Activated B cell treated with CpG ODN at 0.5 μM for 24 hours (primary cell): ENCODE measurements around the gene BLOC1S1. TPM values are rescaled to one million over a fixed set of nuclear protein-coding genes. Genes with fewer than 3 reads are reported as not detected.

Experiments used
- ATAC-seq: fragments of 200-7000 bp; cut with Tn5 transposase; one replicate; pipeline ENCODE4 v1.10.0; 2021; ENCODE audit warnings: low read depth, mild to moderate bottlenecking, moderate library complexity
- CTCF ChIA-PET: fragments of 350-600 bp; sonication (Branson Sonifier 250); formaldehyde crosslinking; loops from one replicate; lab custom pipeline; 2021; ENCODE audit warnings: antibody characterized with exemption; lab: Charles Lee
- POLR2A ChIA-PET: fragments of 350-600 bp; sonication (Branson Sonifier 250); formaldehyde crosslinking; loops from one replicate; lab custom pipeline; 2021; ENCODE audit warnings: antibody characterized with exemption; lab: Charles Lee
- DNase-seq: peaks from one replicate; pipeline ENCODE4 v3.0.0; 2022
- H3K27ac Mint-ChIP-seq: one replicate; pipeline ENCODE4 v1.8.0; 2020; ENCODE audit warnings: mixed read lengths
- H3K27me3 Mint-ChIP-seq: one replicate; pipeline ENCODE4 v1.8.0; 2021; ENCODE audit warnings: mixed read lengths
- H3K36me3 Mint-ChIP-seq: one replicate; pipeline ENCODE4 v1.8.0; 2021; ENCODE audit warnings: low read depth, mixed read lengths
- H3K4me1 Mint-ChIP-seq: one replicate; pipeline ENCODE4 v1.8.0; 2021; ENCODE audit warnings: mixed read lengths
- H3K4me3 Mint-ChIP-seq: one replicate; pipeline ENCODE4 v1.8.0; 2020; ENCODE audit warnings: mild to moderate bottlenecking, mixed read lengths
- H3K9me3 Mint-ChIP-seq: one replicate; pipeline ENCODE4 v1.8.0; 2020; ENCODE audit warnings: mixed read lengths
- intact Hi-C: fragments of 100-400 bp; cut with micrococcal nuclease; formaldehyde crosslinking; loops from one replicate; pipeline ENCODE4 v1.15.1; 2024
- total RNA-seq: library from RNA; stranded (reverse); gene quantifications from 2 replicates; pipeline ENCODE4 v1.2.3, GENCODE V29; 2022
- TF ChIP-seq, protein P1 (sequence below): fragments of 200-600 bp; IDR thresholded peaks from one replicate; pipeline ENCODE4 v1.8.0; 2022; ENCODE audit warnings: antibody characterized with exemption, mild to moderate bottlenecking

BLOC1S1 gene
- total RNA-seq, 1 donor from 2014 or later = 91.0 TPM

DNA sequence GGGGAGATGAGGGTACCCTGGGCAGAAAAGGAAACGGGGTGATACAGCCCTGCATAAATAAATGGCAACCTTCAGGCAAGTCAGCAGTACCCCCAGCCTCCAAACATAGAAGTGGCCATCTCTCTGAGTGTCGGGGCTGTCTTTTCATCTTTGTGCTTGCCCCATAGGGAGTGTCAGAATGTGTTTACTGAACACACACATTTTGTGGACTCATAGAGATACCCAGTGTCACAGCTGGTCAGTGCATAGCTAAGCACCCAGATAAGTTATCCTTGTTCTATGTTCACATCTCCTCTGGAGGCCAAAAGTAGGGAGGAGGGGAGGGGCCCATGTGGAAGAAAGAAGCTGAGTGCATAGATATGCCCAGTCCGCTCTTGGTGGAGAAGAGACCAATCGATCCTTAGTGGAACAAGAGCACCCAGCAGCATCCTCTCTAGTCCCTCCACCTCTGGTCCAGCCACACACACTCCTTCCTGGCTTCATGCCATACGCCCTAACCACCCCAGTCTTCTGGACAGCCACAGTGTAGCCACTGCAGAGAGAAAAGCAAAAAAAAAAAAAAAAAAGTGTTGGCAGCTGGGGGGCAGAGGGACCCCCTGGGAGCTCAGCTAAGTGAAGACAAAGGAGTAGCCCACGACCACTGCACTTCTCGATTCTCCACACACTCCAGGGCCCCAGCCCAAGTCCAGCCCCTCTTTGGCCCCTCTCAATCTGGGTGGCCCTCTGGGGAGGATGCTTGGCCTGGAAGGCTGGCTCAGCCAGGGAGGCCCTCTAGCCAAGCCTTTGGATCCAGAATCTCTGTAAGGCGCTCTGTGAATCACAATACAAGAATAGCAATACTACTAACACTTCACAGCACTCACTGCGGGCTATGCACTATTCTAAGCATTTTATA, 10.8 kb upstream of the BLOC1S1 start:
- CTCF ChIA-PET = no interaction called here
- TF ChIP-seq, protein P1, sequence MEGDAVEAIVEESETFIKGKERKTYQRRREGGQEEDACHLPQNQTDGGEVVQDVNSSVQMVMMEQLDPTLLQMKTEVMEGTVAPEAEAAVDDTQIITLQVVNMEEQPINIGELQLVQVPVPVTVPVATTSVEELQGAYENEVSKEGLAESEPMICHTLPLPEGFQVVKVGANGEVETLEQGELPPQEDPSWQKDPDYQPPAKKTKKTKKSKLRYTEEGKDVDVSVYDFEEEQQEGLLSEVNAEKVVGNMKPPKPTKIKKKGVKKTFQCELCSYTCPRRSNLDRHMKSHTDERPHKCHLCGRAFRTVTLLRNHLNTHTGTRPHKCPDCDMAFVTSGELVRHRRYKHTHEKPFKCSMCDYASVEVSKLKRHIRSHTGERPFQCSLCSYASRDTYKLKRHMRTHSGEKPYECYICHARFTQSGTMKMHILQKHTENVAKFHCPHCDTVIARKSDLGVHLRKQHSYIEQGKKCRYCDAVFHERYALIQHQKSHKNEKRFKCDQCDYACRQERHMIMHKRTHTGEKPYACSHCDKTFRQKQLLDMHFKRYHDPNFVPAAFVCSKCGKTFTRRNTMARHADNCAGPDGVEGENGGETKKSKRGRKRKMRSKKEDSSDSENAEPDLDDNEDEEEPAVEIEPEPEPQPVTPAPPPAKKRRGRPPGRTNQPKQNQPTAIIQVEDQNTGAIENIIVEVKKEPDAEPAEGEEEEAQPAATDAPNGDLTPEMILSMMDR = no peak
- H3K4me1 Mint-ChIP-seq = peaks cover 23% of the 10 kb centered on the region
- no peak overlapping the region for H3K27ac Mint-ChIP-seq
- H3K36me3 Mint-ChIP-seq = no peaks in the 10 kb centered on the region
- intact Hi-C loops = no loop called here
- DNase-seq (no peak), ATAC-seq (no peak)
- H3K4me3 Mint-ChIP-seq = no peak overlapping the region
- H3K27me3 Mint-ChIP-seq = peaks cover 4% of the 10 kb centered on the region
- H3K9me3 Mint-ChIP-seq = no peaks in the 10 kb centered on the region
- POLR2A ChIA-PET = interaction anchor here (1.1 to 1.5 kb wide), 2 partner anchors 18 to 33 kb away, joined by 3 to 4 read pairs; no protein-coding TSS in a partner anchor

GRCh38 chr12:55705782-55706402, 10.0 kb upstream of the BLOC1S1 start:
- intact Hi-C loops = loop anchor here (2.0 kb wide), 2 partner anchors 23 to 33 kb away; no protein-coding TSS in a partner anchor
- peak overlapping the region; percentile 11 for H3K4me3 Mint-ChIP-seq
- no peak overlapping the region for H3K27ac Mint-ChIP-seq
- TF ChIP-seq, protein P1 = no peak
- POLR2A ChIA-PET = interaction anchor here (1.1 to 1.8 kb wide), 3 partner anchors 10 to 33 kb away, joined by 3 to 9 read pairs (median 4); partner anchors contain the start of gene BLOC1S1
- CTCF ChIA-PET = interaction anchor here (1.1 to 1.9 kb wide), 4 partner anchors 10 to 50 kb away, joined by 3 to 5 read pairs (median 4); partner anchors contain the start of gene BLOC1S1
- H3K27me3 Mint-ChIP-seq = peaks cover 4% of the 10 kb centered on the region
- H3K9me3 Mint-ChIP-seq = no peaks in the 10 kb centered on the region
- no peak for ATAC-seq
- peaks cover 23% of the 10 kb centered on the region for H3K4me1 Mint-ChIP-seq
- no peak for DNase-seq
- no peaks in the 10 kb centered on the region for H3K36me3 Mint-ChIP-seq

DNA sequence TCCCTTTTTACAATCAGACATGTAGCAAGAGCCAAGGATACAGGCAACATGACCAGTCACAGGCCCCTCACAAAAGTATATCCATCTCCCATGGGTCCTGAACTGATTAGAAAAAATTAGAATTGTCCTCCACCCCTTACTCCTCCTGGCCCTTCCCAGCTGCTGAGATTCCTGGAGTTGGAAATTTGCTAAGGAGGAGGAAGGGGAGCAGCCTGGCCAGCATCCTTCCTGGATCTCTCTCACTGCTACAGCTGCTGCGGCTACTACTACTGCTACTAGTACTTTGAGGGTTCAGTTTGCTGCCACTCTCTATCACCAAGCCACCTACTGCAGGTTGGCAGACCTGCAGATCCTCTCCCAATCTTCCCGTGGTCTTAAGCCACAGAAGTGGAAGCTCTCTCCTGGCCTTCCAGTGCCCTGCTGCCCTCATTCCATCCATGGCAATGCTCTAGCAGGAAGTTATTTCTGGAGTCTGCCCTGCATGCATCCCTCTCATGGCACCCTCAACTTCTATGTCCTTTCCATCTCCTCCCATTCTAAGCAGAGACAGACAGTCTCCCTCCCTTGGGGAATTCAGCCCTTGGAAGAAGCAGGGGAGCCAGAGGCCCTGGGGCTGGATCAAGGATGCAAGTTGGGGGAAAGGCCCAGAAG, 9.2 kb upstream of the BLOC1S1 start:
- no peak for ATAC-seq
- no peaks in the 10 kb centered on the region for H3K36me3 Mint-ChIP-seq
- no peaks in the 10 kb centered on the region for H3K9me3 Mint-ChIP-seq
- no peak for DNase-seq
- ChIA-PET POLR2A (interaction anchor here (1.1 to 1.8 kb wide), 3 partner anchors 9 to 32 kb away, joined by 3 to 9 read pairs (median 4); partner anchors contain the start of gene BLOC1S1), CTCF (interaction anchor here (0.7 to 1.9 kb wide), 5 partner anchors 9 to 61 kb away, joined by 3 to 5 read pairs (median 4); partner anchors contain the start of gene BLOC1S1)
- H3K4me3 Mint-ChIP-seq = peak overlapping the region; percentile 86
- H3K4me1 Mint-ChIP-seq = peaks cover 23% of the 10 kb centered on the region
- H3K27ac Mint-ChIP-seq = no peak overlapping the region
- intact Hi-C loops = loop anchor here (2.0 kb wide), 2 partner anchors 24 to 34 kb away; no protein-coding TSS in a partner anchor
- H3K27me3 Mint-ChIP-seq = peaks cover 4% of the 10 kb centered on the region
- TF ChIP-seq, protein P1 = no peak

DNA sequence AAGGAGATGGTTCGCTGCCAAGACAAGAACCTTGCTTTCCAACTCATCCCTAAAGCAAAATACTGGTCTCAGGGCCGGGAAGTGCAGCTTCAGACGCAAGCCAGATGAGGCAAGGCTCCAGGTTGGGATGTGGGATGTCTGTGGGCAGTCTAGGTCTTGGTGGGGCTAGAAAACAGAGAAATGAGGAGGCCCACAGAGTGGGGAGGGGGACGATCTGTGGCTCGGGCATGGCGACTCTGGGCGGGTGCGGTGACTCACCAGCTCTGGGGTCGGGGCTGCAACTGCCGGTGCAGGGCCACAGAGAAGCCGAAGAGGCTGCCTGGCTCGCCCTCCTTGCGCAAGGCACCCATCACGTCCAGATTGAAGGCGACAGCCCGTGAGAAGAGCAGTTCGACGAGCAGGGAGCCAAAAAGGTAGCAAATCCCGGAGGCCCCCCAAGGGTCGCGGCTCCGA, 8.6 kb upstream of the BLOC1S1 start:
- ATAC-seq (peak; percentile 32), DNase-seq (no peak)
- TF ChIP-seq, protein P1 = no peak
- Mint-ChIP-seq H3K9me3 (no peaks in the 10 kb centered on the region), H3K27ac (no peak overlapping the region), H3K4me3 (peak overlapping the region; percentile 86), H3K4me1 (peaks cover 23% of the 10 kb centered on the region), H3K27me3 (peaks cover 4% of the 10 kb centered on the region), H3K36me3 (no peaks in the 10 kb centered on the region)
- POLR2A ChIA-PET = interaction anchor here (0.5 to 1.8 kb wide), 5 partner anchors 9 to 1405 kb away, joined by 3 to 9 read pairs (median 3); partner anchors contain the start of gene BLOC1S1
- CTCF ChIA-PET = interaction anchor here (0.7 to 1.9 kb wide), 3 partner anchors 9 to 61 kb away, joined by 3 to 4 read pairs (median 4); partner anchors contain the start of gene BLOC1S1
- intact Hi-C loops = loop anchor here (2.0 kb wide), 2 partner anchors 24 to 34 kb away; no protein-coding TSS in a partner anchor
